Type B pancreatic cell (in vitro differentiated cells): ENCODE results near the gene CFAP65. TPM values are rescaled to one million over a fixed set of nuclear protein-coding genes. Genes with fewer than 3 reads are reported as not detected.

Experiments
- DNase-seq: peaks from one replicate; pipeline ENCODE4 v3.0.0; 2021; ENCODE audit warnings: mixed read lengths; ENCODE audit not compliant: unreplicated experiment; ENCODE audit errors: extremely low spot score
- H3K27ac Mint-ChIP-seq: 2 replicates; pipeline ENCODE4 v1.8.0; 2021; ENCODE audit warnings: mild to moderate bottlenecking, mixed read lengths
- H3K27me3 Mint-ChIP-seq: 2 replicates; pipeline ENCODE4 v1.8.0; 2021; ENCODE audit warnings: mixed read lengths
- H3K36me3 Mint-ChIP-seq: 2 replicates; pipeline ENCODE4 v1.8.0; 2021; ENCODE audit warnings: mixed read lengths
- H3K4me1 Mint-ChIP-seq: one replicate; pipeline ENCODE4 v1.8.0; 2021; ENCODE audit warnings: mixed read lengths; ENCODE audit not compliant: unreplicated experiment
- H3K4me3 Mint-ChIP-seq: 2 replicates; pipeline ENCODE4 v1.8.0; 2021; ENCODE audit warnings: mild to moderate bottlenecking, mixed read lengths
- H3K9me3 Mint-ChIP-seq: 2 replicates; pipeline ENCODE4 v1.8.0; 2021; ENCODE audit warnings: mixed read lengths
- CTCF ChIP-seq: fragments of 200-600 bp; sonication (generic); conservative IDR thresholded peaks from 2 replicates; pipeline ENCODE4 v1.5.0; 2021; ENCODE audit warnings: antibody characterized with exemption, mild to moderate bottlenecking
- total RNA-seq: library from RNA; stranded (reverse); gene quantifications from 2 replicates; pipeline ENCODE4 v1.2.1, GENCODE V29; 2021; ENCODE audit warnings: low replicate concordance

CFAP65 gene
- total RNA-seq, 1 donor from 2014 or later, result 2.1 TPM

- no peaks in the 10 kb centered on the region for H3K9me3 Mint-ChIP-seq
- H3K27ac Mint-ChIP-seq, result peak overlapping the region; percentile 36
- H3K36me3 Mint-ChIP-seq, result peaks cover 7% of the 10 kb centered on the region
- DNase-seq, result no peak
- H3K4me1 Mint-ChIP-seq, result no peaks in the 10 kb centered on the region
- H3K4me3 Mint-ChIP-seq, result no peak overlapping the region
- TF ChIP-seq CTCF, result no peak
- H3K27me3 Mint-ChIP-seq, result no peaks in the 10 kb centered on the region
Observed at GRCh38 chr2:219072741-219073250, 31.5 kb upstream of the CFAP65 start.

- no peak for TF ChIP-seq CTCF
- Mint-ChIP-seq H3K4me1 (no peaks in the 10 kb centered on the region), H3K27ac (no peak overlapping the region), H3K9me3 (no peaks in the 10 kb centered on the region), H3K4me3 (no peak overlapping the region), H3K27me3 (peaks cover 4% of the 10 kb centered on the region), H3K36me3 (peaks cover 3% of the 10 kb centered on the region)
- no peak for DNase-seq
Observed at GRCh38 chr2:219071131-219071816, 30.0 kb upstream of the CFAP65 start.

- Mint-ChIP-seq H3K4me1 (no peaks in the 10 kb centered on the region), H3K36me3 (no peaks in the 10 kb centered on the region), H3K4me3 (no peak overlapping the region), H3K9me3 (no peaks in the 10 kb centered on the region), H3K27ac (no peak overlapping the region), H3K27me3 (peaks cover 53% of the 10 kb centered on the region)
- no peak for TF ChIP-seq CTCF
- DNase-seq, result no peak
Observed at GRCh38 chr2:219065484-219065883, 24.2 kb upstream of the CFAP65 start.

- Mint-ChIP-seq H3K4me1 (no peaks in the 10 kb centered on the region), H3K4me3 (peak overlapping the region; percentile 31), H3K9me3 (no peaks in the 10 kb centered on the region), H3K27ac (no peak overlapping the region), H3K36me3 (no peaks in the 10 kb centered on the region), H3K27me3 (peaks cover 85% of the 10 kb centered on the region)
- no peak for TF ChIP-seq CTCF
- DNase-seq, result no peak
Observed at GRCh38 chr2:219062081-219062480, 20.8 kb upstream of the CFAP65 start.

- no peaks in the 10 kb centered on the region for H3K9me3 Mint-ChIP-seq
- H3K27ac Mint-ChIP-seq, result no peak within 1 kb of the TSS
- no peak for DNase-seq
- peak within 1 kb of the TSS; percentile 81 for H3K4me3 Mint-ChIP-seq
- H3K36me3 Mint-ChIP-seq, result no peaks in the 10 kb centered on the region
- H3K4me1 Mint-ChIP-seq, result no peaks in the 10 kb centered on the region
- peaks cover 89% of the 10 kb centered on the region for H3K27me3 Mint-ChIP-seq
- TF ChIP-seq CTCF, result no peak
Observed at GRCh38 chr2:219060821-219061791, 19.8 kb upstream of the CFAP65 start, which contains the start of gene IHH. TSS of gene IHH (minus strand) at chr2:219060921. CDS start at chr2:219060467, 454 bp downstream.
